ENCODE results near the gene RNF31. TPM values are rescaled to one million over a fixed set of nuclear protein-coding genes. Genes with fewer than 3 reads are reported as not detected.

Gene RNF31
- total RNA-seq, 4 donors from 2014 or later, result 21.7 to 33.3 (median 26.8) TPM

DNA sequence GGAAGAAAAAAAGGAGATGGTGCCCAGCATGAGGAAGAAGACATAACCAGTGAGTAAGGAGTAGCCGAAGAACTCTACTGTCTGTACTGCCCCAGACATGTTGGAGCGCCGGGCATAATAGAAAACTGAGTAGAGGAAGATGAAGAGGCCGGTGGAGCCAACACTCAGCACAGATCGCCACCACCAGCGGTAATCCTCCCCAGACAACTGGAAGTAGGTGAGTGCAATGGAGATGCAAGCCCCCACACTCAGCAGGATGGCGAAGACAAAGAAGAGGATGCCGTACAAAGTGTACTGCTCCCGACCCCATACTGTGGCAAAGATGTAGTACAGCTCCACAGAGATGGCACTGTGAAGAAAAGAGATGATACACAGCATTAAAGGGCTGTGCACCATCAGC is 42.2 kb downstream of the RNF31 start:
- Histone ChIP-seq H3K4me1 (peaks cover 22 to 51% (median 40%) of the 10 kb centered on the region in 4 donors), H3K9me3 (no peaks in the 10 kb centered on the region), H3K36me3 (peaks cover 40 to 65% (median 58%) of the 10 kb centered on the region in 4 donors), H3K27me3 (no peaks in the 10 kb centered on the region), H3K4me3 (no peak overlapping the region), H3K27ac (replicated peaks in 1 of 4) (peak overlapping the region in 3 of 4 donors; percentile 35 to 89 (median 70))
- intact Hi-C loops (cut with DNase I), result no loop called here
- WGBS, result 92% methylated on average over 9 of the region's 9 CpGs
- no peak for TF ChIP-seq POLR2A (IDR thresholded peaks at IDR 0.05; ENCODE audit: low read depth)
- DNase-seq (ENCODE audit: extremely low spot score), result no peak

DNA sequence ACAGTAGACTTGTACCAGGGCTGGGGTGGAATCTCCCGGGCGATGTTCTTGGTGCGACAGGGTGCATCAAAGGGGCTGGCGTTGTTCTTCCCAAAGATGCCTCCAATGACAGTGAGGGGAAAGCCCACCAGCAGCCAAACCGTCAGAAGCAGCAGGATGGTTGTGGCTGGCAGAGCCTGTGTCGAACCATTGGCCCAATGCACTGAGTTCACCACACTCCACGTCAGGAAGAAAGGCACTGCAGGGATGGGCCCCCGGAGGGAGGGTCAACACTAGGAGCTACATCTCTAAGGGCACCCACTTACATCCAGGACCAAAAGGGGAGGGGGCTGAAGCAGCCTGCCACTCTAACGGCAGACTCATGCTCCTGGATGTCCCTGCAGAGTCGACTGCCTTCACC is 43.1 kb downstream of the RNF31 start:
- DNase-seq (ENCODE audit: extremely low spot score), result no peak
- TF ChIP-seq POLR2AphosphoS5 (IDR thresholded peaks at IDR 0.05), result no peak
- TF ChIP-seq, protein P1, sequence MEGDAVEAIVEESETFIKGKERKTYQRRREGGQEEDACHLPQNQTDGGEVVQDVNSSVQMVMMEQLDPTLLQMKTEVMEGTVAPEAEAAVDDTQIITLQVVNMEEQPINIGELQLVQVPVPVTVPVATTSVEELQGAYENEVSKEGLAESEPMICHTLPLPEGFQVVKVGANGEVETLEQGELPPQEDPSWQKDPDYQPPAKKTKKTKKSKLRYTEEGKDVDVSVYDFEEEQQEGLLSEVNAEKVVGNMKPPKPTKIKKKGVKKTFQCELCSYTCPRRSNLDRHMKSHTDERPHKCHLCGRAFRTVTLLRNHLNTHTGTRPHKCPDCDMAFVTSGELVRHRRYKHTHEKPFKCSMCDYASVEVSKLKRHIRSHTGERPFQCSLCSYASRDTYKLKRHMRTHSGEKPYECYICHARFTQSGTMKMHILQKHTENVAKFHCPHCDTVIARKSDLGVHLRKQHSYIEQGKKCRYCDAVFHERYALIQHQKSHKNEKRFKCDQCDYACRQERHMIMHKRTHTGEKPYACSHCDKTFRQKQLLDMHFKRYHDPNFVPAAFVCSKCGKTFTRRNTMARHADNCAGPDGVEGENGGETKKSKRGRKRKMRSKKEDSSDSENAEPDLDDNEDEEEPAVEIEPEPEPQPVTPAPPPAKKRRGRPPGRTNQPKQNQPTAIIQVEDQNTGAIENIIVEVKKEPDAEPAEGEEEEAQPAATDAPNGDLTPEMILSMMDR (IDR thresholded peaks at IDR 0.05), result no peak
- no peak for TF ChIP-seq POLR2A (IDR thresholded peaks at IDR 0.05; ENCODE audit: low read depth)
- TF ChIP-seq EP300 (IDR thresholded peaks at IDR 0.05), result no peak

DNA sequence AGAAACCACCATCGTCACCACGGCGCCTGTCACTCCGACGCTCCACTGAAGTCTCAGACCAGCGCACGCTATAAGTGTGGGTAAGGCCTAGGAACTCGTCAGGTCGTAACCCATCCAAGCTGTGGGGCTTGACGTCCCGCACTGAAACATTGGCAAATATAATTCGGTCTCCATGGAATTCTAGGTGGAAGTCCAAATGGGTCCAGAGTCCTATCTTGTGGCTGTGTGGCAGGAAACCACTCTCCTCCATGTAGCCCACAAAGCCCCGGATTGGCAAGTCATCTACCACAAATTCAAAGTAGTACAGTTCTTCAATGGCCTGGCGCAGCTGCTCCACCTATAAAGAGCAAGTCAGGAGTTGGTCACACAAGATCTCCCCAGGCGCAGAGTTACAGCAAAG is 45.6 kb downstream of the RNF31 start:
- Histone ChIP-seq H3K9me3 (no peaks in the 10 kb centered on the region), H3K4me3 (no peak overlapping the region), H3K27ac (replicated peaks in 1 of 4) (no peak overlapping the region), H3K27me3 (no peaks in the 10 kb centered on the region), H3K36me3 (peaks cover 16 to 39% (median 34%) of the 10 kb centered on the region in 4 donors), H3K4me1 (peaks cover 35 to 67% (median 53%) of the 10 kb centered on the region in 4 donors)
- no peak for TF ChIP-seq POLR2AphosphoS5 (IDR thresholded peaks at IDR 0.05)
- TF ChIP-seq, protein P1 (IDR thresholded peaks at IDR 0.05), result no peak
- TF ChIP-seq EP300 (IDR thresholded peaks at IDR 0.05), result no peak
- TF ChIP-seq POLR2A (IDR thresholded peaks at IDR 0.05; ENCODE audit: low read depth), result no peak
- DNase-seq (ENCODE audit: extremely low spot score), result no peak
- intact Hi-C loops (cut with DNase I), result no loop called here
- 95% methylated on average over 12 of the region's 15 CpGs for WGBS

More for the DNA sequence above, 43.1 kb downstream of the RNF31 start:
- H3K4me3 ChIP-seq, result no peak overlapping the region
- no peak overlapping the region for H3K27ac ChIP-seq (replicated peaks in 1 of 4)
- intact Hi-C loops (cut with DNase I), result no loop called here
- H3K4me1 ChIP-seq, result peaks cover 27 to 58% (median 46%) of the 10 kb centered on the region in 4 donors
- peaks cover 32 to 56% (median 48%) of the 10 kb centered on the region in 4 donors for H3K36me3 ChIP-seq
- 93% methylated on average over 10 of the region's 10 CpGs for WGBS
- H3K9me3 ChIP-seq, result no peaks in the 10 kb centered on the region
- no peaks in the 10 kb centered on the region for H3K27me3 ChIP-seq

DNA sequence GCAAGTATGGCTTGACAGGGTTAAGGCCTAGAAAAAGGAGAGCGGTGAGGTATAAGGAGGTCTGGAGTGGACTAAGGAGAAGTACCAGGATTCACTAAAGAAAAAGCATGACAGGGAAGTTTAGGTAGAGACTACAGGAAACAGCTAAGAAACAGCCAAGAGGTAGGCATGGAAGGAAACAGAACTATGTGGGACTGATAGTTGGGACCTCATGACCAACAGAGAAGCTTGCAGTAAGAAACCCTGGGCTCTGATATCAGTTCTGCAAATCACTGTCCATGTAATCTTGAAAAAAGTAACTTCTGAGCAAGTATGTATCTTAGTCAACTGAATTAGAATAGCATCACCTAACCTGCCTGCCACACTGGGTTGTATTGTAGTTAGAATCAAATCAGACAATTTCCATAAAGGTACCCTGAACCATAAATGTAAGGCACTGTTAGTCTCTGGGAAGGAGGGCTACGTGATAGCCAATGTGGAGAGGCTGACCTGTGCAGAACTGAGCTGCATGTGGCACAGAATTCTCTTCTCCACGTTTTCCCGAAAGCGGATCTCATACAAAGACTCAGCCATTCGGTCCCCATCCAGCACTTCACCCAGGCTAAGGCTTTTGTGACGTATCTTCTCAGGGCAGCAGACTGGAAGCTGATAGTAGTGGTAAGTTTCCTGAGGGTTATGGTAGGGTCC is 47.0 kb downstream of the RNF31 start:
- Histone ChIP-seq H3K4me3 (peak overlapping the region; percentile 82 to 89 (median 84)), H3K36me3 (peaks cover 16 to 38% (median 34%) of the 10 kb centered on the region in 4 donors), H3K4me1 (peaks cover 33 to 66% (median 49%) of the 10 kb centered on the region in 4 donors), H3K27ac (replicated peaks in 1 of 4) (peak overlapping the region; percentile 95 to 98 (median 96)), H3K27me3 (no peaks in the 10 kb centered on the region), H3K9me3 (no peaks in the 10 kb centered on the region)
- no peak for DNase-seq (ENCODE audit: extremely low spot score)
- WGBS, result 92% methylated on average over 4 of the region's 7 CpGs
- intact Hi-C loops (cut with DNase I), result loop anchor here (2.0 kb wide), 1 partner anchor 18 kb away; the partner anchor contains the start of gene CHMP4A
- TF ChIP-seq POLR2A (IDR thresholded peaks at IDR 0.05; ENCODE audit: low read depth), result no peak
- TF ChIP-seq, protein P1 (IDR thresholded peaks at IDR 0.05), result no peak
- no peak for TF ChIP-seq POLR2AphosphoS5 (IDR thresholded peaks at IDR 0.05)
- no peak for TF ChIP-seq EP300 (IDR thresholded peaks at IDR 0.05)

DNA sequence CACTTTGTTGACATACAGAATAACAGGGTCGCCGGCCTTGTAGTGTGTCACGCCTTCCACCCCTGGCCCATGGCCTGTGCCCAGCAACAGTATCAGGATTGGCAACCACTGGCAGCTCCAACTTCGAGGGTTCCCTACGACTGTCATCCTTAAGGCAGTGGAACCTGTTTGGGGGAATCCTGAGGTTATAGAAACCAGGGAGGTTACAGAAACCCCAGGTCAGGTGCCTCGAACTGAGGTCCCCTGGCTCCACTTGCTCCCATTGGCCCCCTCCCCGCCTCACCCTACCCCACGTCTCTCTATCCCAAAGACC is 47.5 kb downstream of the RNF31 start:
- intact Hi-C loops (cut with DNase I), result loop anchor here (2.0 kb wide), 1 partner anchor 18 kb away; the partner anchor contains the start of gene CHMP4A

More for the DNA sequence above, 47.5 kb downstream of the RNF31 start:
- TF ChIP-seq POLR2AphosphoS5 (IDR thresholded peaks at IDR 0.05), result no peak
- TF ChIP-seq, protein P1 (IDR thresholded peaks at IDR 0.05), result no peak
- TF ChIP-seq EP300 (IDR thresholded peaks at IDR 0.05), result no peak
- no peak for TF ChIP-seq POLR2A (IDR thresholded peaks at IDR 0.05; ENCODE audit: low read depth)
- WGBS, result 48% methylated on average over 6 of the region's 8 CpGs
- Histone ChIP-seq H3K9me3 (no peaks in the 10 kb centered on the region), H3K4me1 (peaks cover 32 to 61% (median 45%) of the 10 kb centered on the region in 4 donors), H3K27ac (replicated peaks in 1 of 4) (peak overlapping the region; percentile 95 to 98 (median 96)), H3K4me3 (peak overlapping the region; percentile 82 to 89 (median 84)), H3K36me3 (peaks cover 16 to 36% (median 32%) of the 10 kb centered on the region in 4 donors), H3K27me3 (no peaks in the 10 kb centered on the region)
- no peak for DNase-seq (ENCODE audit: extremely low spot score)

All from esophagus muscularis mucosa (tissue), 4 donors.